Lung microvascular endothelial cell (primary cell): ENCODE results near the gene GABRA4. TPM values are rescaled to one million over a fixed set of nuclear protein-coding genes. Genes with fewer than 3 reads are reported as not detected.

ENCODE experiments used
- DNase-seq, 2 donors: peaks; one replicate each; pipeline versions ENCODE4 v3.0.0 to v3.0.0-alpha.2; 2010; ENCODE audit warnings: low read depth in 2 of 2
- total RNA-seq: library from RNA; depleted of rRNA; stranded (reverse); fragments of >200 nt; gene quantifications from 2 replicates; pipeline ENCODE4 v1.2.1, GENCODE V29; 2014

The GABRA4 gene
- total RNA-seq, 1 donor from 2014 or later, result not detected

DNA sequence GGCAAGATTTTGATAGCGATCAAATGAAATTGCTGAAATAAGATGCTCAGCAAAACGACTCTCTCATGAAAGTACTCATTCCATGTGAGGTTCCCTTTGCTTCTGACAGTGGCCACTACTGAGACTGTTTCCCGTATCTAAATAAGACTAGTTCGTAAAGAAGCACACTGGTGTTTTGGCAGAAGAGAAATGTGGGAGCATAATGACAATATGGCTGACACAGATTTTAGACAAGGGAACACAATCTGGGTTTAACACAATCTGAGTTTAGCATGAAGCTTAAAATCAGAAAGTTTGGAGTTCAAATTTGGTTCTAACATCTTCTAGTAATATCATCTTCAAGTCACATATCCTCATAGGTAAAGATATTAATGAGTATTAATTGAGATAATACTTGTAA lies 13.7 kb downstream of the GABRA4 start:
- DNase-seq, result no peak

DNA sequence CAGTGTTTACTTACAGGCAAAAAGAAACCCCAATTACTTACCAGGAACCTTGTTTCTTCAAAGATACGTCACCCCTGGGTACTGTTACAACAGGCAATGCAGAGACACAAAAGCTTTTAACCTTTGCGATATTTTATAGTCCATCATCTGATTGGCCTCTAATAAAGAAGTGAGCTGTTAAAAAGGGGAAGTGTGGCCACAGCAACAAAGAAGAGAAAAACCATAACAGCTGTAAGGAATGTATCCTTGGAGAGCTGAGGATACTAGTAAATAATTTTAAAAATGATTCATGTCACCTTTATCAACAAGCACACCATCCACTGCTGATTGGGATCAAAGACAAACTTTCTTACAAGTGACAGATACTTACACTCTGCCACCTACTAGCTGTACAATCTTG lies 14.1 kb downstream of the GABRA4 start:
- DNase-seq, result no peak

DNA sequence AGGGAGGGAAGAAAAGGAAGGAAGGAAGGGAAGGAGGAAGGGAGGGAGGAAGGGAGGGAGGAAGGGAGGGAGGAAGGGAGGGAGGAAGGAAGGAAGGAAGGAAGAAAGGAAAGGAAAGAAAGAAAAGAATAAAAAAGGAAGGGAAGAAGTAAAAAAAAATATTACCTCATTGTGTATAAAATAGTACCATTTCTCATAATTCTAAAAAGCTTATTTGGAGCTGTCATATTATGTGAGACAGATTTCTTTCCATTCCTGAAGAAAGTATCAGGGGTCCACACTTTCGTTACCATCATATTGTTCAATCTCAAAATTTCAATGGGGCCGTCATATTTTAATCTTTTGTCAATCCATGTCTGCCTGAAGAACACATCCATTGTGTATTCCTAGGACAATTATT lies 16.1 kb downstream of the GABRA4 start:
- no peak for DNase-seq

DNA sequence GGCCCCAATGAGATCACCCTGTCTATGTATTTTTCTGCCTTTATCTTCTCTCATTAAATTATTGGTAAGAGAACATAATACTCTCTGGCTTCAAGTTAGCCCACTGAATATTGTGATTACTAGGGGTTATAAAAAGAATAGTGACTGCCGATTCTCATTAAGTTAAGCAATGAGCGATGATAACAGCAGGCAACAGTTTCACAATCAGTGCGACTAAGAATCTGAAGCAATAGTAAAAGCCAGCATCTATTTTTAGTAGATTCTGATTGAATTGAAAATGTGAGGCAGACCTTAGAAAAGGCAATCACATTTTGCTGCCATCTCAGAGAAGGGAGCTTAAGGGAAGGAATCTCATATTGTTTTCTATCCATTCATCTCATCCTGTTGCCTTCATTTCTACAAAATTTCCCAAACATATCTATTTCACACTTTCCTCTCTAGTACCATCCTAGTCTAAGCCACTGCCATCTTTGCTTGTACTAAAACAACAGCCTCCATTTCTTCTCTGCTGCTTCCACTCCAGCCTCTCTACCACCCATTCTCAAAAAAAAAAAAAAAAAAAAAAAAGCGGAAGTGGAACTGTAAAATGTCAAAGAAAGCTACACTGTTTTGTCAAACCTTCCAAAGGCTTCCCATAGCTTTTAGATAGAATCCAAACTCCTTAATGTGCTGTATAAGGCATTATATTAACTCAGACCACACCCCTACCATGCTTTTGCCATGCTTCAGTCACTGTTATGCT lies 17.4 kb downstream of the GABRA4 start:
- no peak for DNase-seq

DNA sequence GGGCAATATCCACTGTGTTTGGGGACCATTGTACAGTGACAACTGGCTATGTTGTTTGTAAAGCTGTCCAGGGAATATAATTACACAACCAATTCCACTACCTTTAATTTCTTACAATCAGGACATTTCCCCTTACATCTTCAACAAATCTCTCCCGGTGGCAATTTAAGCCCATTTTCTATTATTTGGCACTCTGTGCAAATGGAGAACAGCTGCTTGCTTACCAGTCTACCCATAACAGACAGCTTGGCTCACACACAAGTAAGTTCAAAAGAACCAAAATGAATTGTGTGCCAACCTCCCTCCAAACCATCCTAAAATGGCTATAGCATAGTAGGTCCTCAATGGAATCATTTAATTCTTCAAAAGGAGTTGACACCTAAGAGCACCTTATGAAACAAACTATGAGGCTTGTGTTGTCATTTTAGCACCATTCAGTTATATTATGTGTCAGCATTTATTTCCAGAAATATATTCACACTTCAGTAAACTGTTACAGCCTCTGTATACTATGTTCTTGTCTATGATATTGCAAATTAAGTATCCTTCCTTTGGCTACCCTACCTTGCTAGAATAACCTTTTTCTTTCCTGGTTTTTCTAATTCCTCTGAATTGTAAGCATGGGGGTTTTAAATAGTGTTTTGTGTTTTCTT lies 18.4 kb downstream of the GABRA4 start:
- DNase-seq, result no peak

DNA sequence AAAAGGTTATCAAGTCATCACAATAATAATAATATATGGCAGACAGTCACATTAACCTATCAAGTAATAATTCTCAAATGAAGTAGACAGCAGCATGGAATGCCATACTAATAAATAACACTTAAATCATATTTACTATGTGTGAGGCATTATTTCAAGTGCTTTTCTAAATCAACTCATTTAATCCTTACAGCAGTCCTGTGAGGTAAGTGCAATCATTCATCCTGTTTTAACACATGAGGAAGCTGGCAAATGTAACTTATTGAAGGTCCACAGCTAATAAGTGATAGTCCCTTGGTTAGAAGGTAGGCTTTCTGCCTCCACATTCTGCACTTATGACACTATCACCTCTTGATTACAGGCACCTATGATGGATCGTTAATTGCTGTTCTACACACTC lies 24.5 kb downstream of the GABRA4 start:
- no peak for DNase-seq

DNA sequence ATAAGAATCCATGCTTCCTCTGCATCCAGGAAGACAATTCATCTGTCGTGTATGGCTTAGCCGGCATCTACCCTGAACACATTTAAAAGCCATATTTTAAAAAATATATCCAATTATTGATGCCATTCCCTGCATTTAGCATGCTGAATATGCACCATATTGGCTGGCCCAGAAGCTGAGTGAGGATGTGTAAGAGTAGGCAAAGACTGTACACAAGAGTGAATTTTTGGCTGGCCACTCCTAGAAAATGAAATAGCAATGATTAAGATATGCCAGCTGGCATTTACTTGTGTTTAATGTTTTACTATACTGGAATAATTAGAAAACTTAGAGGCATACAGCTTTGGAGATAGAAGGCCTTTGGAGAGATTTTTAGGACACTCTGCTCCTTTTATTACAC lies 25.8 kb downstream of the GABRA4 start:
- no peak for DNase-seq

DNA sequence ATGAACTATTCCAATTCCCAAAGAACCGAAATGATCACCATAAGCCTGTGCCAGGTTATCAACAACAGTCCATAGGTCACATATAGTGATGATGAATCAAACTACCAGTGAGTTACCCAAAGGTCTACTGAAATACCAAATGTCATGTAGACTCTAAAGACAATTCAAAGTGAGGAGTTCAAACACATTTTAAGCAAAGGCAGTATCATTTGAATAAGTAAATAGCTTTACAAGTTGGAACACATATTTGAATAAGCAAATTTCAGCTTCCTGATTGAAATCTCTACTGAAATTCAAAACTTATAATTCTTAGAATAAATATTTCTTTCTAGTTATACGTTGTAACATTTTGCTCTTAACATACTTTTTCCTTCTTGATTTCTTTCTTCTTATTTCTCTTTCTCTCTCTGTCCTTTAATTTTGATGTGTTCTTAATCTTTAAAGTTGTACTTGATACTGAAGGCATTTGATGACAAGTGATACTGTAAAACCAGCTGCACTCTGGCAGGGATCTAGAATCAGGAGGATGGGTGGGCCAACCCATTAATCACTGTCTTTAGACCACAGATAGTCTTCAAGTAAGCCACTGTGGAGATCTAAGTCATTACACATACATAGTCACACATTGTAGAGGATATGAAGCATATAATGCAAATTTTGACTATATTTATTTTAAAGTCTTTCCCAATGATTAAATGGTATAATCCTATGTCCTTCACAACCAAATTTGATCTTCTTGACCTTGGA lies 34.5 kb downstream of the GABRA4 start:
- DNase-seq, result no peak

DNA sequence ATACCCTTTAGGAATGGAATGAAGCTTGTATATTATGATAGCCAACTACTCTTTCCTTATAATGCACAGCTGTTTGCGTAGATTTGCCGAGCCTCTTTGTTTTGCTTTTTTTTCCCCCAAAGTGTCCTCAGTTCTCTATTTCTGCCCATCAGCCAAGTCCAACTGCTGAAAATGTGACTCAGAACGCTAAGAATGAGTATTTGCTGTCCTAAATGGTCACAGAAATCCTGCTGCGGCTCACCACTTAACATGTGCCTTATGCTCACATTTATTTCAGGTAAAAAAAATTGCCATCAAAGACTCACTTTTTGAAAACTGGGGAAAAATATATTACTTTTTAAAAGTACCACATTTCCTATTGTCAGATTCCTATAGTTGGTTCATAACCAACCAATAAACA lies 36.9 kb downstream of the GABRA4 start:
- DNase-seq, result no peak

DNA sequence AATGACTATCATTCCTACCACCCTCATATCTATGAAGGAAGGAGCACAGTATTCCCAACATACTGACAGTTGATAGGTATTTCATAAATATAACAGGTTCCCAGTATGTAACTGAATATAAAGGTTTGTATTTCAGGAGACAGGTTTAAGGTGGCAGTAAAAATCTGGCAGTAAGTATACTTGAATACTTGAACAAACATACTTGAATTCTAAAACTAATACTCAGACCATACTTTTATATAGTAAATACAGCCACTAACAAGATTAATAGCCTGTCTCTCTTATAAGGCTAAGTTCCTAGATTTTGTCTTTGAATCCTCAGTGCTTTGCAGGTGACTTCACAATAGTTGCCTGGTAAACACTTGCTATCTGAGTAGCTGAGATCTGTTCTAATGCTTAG lies 37.8 kb downstream of the GABRA4 start:
- DNase-seq, result no peak

DNA sequence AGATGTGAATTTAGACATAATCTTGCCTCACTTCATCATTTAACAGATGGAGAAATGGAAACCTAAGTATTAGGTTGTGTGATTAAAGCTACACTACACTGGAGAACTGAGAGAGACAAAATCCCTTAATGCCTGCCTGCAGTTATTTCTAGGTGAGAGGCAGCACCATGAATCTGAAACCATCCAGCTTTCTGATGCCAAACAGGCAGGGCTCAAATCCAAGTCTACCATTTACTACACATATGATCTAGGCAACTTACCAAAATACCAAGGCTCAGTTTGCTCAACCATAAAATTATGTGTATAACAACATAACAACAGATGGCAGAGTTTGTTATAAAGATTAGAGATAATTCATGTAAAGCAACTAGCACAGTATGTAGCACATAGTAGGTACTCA lies 38.7 kb downstream of the GABRA4 start:
- DNase-seq, result no peak

DNA sequence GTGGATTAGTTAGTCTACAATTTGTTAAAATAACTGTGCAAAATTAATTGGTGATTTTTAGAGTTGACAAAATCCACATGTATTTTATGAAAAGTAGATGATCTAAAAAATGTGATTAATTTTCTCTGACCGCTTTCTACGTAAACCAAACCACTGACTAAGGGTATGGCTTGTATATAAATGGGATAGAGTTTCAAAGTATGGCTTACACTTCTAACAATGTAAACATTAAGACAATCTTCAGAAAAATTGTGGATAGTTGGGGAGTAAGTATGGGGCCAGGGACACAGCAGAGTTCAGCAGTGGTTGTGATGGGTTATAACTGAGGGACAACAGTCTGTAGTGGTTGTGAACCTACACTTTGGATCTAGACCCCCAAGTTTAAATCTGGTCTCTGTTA lies 39.8 kb downstream of the GABRA4 start:
- no peak for DNase-seq

DNA sequence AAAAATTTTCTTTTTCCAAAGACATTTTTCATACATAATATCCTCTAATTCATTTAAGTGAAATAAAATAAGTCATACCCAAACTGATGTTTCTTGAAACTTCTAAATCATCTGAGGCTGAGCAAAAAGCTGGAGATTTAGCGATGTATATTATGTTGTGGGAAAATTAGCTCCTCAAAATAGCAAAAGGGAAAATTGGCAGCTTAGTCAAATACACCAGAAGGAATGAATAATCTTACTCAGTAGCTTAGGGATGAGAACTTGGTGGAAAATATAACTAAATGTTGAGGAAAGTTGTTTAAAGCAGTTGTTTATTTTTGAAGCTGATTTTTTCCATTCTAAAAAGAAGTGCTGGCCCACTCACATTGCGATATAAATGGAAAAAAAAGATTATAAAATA lies 40.9 kb downstream of the GABRA4 start:
- DNase-seq, result no peak

DNA sequence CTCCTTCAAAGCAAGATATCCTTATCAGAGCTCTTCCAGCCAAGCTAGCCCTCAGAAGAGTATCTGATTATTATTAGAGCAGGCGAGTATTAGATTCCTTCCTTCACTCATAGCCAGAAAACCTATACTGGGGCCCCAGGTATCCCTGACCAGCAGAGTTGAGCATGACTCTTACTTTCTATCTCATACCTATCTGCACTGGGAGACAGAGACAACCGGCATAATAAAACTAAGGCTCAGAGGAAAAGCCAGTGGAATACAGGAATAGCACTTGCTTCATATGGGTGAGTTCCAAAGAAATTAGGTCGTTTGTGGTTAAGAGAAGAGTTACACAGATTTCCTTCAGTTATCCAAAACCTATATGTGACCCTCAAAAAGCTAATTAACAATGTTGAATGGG lies 42.6 kb downstream of the GABRA4 start:
- DNase-seq, result no peak

DNA sequence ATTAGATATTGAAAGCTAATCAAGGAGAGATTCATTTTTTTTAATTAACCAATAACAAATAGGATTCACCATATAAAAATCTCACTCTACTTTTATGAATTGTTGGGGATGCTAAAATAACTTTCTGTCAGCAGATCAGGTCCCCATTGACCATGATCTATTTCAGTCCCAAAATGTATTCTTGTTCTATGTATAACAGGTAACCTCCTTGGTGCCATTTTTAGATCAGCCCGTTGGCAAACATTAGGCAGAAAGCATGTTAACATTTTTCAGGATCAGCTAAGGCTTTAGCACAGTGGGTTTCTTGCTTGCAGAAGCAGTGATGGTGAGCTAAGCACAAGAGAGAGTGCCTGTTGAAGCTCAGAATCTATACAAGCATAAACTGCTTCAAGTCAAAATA lies 43.6 kb downstream of the GABRA4 start:
- DNase-seq, result no peak

DNA sequence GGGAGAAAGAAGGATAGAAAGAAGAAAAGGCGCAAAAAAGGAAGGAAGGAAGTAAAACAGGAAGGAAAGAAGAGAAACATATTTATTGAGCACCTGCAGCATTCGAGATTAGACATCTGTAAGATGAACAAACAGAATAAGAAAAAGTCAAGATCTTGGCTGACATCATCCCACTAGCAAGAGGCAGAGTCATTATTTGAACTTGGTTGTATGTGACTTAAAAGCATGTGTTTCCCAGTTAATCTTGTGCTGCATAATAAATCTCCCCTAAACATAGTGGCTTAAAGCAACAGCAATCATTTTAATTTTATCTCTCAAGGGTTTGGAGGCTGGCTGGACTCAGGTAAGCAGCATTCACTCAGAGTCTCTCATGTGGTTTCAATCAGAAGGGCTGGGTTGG lies 45.8 kb downstream of the GABRA4 start:
- no peak for DNase-seq

DNA sequence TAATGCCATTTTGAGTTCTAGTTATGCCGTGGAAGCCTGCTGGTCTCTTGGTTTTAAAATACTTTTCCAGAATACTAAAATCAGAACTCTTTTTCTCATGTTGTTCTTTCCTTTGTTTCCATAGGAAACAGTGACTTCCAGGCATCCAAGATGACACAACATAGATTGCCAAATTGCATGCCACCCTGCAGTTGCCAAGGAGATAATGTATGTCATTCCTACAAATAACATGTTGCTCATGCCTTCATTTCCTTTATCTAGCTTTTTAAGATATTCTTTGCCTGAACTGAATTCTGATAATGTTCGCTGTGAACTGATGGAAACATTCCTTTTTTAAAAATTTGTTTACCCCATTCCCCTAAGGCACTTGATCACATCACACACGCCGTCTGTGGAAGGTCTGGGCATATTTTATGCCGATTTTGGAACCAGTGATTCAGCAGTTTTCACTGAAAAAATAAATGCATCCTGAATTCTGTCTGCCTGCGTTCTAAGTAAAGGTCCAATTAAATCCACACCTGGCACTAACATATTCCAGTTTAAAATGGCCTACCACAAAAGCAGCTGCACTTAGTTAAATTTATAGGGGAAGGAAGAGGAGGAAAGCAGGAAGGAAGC lies 46.4 kb downstream of the GABRA4 start:
- DNase-seq, result peak in 1 of 2 donors; percentile 84

DNA sequence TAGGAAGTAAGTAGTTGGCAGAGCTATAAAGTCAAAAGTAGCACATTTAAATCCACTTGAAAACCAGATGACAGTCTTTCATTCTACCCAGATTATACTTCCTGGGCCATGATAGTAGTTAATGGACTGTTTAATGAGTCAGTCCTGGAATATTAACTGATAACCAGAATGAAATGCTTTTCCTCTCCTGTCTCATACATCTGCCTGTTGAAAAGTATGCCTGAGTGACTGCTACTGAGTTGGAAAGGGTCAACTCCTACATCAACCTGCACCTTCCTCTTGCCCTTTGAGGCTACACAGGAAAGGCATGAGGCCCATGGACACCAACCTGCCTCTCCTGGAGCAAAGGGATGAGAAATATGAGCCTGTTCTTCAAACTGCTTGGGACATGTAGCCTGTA lies 48.3 kb downstream of the GABRA4 start:
- no peak for DNase-seq

DNA sequence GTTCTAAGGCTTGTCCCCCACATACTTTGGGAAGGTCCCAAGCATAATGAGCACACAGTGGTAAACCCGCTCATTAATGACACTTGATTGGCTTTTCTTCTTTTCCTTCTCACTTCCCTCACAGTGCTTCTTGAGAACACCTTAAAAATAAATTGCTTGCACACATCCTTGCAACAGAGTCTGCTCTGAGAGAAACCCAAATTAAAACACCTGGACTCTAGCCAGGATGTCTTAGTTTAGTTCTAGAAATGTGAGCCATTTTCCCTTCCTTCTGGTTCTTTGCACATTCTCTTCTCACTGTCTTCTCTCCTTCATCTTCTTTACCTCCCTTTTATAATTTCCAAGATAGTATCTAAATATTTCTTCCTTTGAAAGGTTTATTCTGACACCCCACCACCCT lies 49.0 kb downstream of the GABRA4 start:
- DNase-seq, result no peak

DNA sequence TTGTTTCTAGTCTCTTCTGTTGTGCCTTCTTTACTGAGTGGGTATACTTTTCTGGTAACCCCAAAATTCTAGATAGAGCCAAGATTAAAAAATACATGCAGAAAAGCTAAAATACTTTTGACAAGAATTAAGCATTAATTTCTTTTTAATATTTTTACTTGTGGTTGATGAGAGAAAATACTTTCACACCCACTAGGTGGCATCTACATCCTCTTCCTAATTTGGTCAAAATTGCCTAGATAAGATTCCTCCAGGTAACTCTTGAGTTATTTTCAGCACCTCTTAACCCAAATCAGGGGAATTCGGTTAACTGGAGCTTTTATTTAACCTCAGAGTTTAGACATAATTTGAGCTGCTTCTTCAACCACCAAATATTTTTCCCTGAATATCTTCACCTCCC lies 55.9 kb downstream of the GABRA4 start:
- peak; percentile 12 to 40 for DNase-seq

DNA sequence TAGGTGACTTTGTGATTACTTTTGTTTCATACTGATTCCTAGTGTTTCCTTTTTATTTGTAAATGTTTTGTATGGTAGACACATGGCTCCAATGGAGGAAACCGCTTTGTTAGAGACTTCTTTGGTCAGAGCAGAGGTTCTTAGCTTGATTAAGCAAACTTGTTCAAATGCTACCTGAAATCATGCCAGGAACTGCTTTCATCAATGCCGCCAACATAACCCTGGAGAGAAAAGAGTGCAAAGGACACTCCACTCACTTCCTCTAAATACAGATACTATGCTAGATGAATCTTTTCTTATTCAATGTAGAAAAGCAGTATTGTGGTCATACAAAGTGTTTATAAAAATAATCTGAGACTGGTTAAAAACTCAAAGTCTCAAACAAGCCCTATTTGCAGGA lies 58.7 kb downstream of the GABRA4 start:
- no peak for DNase-seq

DNA sequence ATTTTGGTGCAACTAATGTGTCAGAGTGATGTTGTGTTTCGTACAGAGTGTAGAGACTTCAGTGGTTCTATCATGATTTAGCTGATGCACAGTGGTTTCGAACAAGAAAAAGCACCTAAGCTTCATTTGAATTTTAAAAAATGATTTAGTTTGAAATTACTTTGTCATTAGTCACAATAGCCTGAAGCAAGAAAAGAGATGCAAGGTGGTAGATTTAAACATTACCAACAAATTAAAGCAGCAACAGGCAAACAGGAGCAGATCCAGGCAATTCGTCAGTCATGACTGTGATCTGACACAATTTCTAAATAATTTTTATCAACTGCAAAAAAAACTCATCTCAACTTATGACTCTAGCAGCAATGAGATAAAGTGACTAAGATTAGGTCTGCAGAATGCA lies 59.7 kb downstream of the GABRA4 start:
- no peak for DNase-seq
